GM21786 (cell line): ENCODE results near the gene WWOX.

Experiments used
- ATAC-seq: cut with Tn5 transposase; IDR thresholded peaks from one replicate; pipeline ENCODE4 v1.9.1; 2021; ENCODE audit not compliant: unreplicated experiment

WWOX gene

DNA sequence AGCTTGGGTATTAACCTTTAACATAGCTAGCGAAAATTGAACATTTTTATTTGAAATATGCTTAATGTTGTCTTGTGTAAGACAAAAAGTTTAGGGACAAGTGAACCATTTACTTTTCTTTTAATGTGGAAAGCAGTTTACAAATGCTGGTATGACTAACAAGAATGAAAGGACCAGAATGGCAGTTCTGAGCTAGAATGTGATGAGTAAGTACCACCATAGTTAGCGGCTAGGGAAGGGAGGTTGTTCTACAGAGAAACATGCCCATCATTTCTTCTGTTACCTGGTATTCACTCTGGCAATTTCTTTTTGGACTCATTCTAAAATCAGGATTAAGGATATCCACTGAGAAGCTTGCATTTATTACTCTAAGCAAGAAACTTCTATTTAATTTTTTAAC is 121.1 kb downstream of the WWOX start:
- no peak for ATAC-seq

DNA sequence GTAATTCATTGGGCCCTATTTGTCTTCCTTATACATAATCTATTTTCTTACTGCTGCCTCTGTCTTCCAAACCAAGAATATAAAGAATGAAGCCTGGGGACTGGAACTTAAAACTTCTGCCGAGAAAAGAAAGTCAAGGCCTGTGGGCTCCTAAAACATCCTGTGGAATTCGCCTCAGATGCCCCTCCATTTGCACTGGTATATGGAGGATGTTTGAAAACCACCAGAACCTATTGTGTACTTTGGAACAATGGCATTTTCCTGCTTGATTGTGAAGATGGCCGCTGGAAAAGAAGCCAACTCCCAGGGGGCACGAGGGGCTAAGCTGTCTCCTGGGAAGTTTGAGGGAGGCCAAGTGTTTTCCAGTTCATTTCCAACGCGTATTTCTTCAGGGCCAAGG is 122.4 kb downstream of the WWOX start:
- ATAC-seq: no peak

- no peak for ATAC-seq
These were observed 124.9 kb downstream of the WWOX start for GRCh38 chr16:78224342-78224741.

DNA sequence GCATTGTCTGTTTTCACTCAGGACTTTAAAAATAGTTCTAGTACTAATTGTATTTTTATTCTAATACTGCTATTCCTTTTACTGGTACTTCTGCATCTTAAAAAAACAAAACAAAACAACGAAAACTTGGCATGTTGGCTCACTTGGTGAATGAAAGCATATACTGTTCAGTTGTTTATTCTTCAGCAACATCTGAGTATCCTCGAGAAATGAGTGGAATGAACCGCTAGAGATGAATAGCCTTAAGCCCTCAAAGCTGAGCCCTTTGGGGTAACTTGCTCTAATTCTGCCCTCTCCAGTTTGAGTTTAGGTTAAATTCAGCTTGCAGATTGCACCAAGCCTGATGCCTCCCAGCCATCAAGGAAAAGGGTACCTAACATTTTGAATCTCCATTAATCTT is 126.5 kb downstream of the WWOX start:
- ATAC-seq: no peak

DNA sequence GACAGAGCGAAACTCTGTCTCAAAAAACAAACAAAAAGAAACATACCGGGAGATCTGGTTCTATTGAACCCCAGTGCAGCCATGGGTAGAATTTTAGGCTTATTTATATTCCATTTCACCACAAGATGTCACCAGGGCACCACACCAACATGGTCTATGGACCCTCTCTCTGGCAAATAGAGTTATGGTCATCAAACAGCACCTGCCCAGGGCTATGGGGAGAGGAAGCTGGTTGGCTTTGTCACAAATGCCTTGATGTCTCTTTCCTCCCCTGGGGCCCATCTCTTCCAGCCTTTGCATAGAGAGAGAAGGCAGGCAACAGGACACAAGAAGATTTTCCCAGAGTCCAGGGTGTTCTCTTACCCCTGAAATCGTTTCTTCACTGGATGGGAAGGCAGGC is 128.4 kb downstream of the WWOX start:
- no peak for ATAC-seq

DNA sequence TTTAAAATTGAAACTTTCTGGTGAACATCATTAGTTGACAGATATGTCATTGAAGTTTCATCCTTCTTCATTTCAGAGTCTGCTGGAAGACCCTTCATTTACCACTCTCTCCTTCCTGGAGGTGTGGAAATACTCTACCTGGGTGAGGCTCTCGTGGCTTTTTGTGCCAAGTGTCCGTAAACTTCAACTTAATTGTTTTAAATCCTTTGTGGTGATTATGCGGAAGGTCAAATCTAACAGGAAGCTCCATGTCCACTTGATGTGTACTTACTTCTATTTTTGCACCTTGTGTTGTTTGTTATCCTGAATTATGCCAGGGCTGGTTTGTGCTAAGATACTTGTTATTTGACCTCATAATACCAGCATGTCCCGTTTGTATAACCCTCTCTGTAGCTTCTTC is 129.2 kb downstream of the WWOX start:
- ATAC-seq: no peak

DNA sequence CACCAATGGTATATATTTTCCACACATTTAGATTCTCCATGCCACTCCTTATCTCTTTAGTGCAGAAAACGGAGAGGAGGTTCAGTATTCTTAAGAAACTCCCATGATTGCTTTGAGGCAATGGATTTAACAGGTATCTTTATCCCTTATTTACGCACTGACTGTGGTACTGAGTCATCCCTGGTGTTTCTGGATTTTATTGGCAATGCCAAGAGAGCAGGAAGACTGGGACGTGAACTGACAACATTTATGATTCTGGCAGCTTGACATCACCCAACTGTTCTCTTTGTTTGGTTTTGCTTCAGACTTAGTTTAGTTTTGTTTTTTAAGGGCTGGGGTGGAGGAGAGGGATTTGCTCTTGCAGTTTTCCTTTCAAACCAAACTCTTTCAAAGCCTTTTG is 131.4 kb downstream of the WWOX start:
- ATAC-seq: no peak

GRCh38 chr16:78235168-78235800 is 135.8 kb downstream of the WWOX start:
- peak; percentile 99 for ATAC-seq

GRCh38 chr16:78235876-78236275 is 136.4 kb downstream of the WWOX start:
- ATAC-seq: no peak

DNA sequence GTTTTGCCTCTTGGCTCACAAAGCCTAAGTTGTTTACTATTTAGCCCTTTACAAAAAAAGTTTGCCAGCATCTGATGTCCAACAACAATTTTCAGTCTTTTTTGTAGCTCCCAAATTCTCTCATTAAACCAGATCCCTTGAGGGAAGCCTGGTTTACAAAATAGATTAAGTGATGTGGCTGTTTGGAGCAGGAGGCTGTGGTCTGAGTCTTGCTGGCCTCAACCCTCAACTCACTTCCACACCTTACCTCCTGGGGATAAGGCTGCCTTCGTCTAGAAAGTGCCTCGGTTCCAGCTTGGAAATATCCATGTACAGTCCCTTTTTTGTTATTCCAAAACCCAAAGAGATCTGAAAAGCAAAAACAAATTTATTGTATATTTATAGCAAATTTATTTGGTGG is 138.4 kb downstream of the WWOX start:
- no peak for ATAC-seq

- no peak for ATAC-seq
These were observed 141.2 kb downstream of the WWOX start for GRCh38 chr16:78240459-78241222.

GRCh38 chr16:78242239-78242630 is 142.8 kb downstream of the WWOX start:
- no peak for ATAC-seq

GRCh38 chr16:78244131-78244895 is 144.9 kb downstream of the WWOX start:
- no peak for ATAC-seq

GRCh38 chr16:78246559-78246958 is 147.1 kb downstream of the WWOX start:
- ATAC-seq: no peak

DNA sequence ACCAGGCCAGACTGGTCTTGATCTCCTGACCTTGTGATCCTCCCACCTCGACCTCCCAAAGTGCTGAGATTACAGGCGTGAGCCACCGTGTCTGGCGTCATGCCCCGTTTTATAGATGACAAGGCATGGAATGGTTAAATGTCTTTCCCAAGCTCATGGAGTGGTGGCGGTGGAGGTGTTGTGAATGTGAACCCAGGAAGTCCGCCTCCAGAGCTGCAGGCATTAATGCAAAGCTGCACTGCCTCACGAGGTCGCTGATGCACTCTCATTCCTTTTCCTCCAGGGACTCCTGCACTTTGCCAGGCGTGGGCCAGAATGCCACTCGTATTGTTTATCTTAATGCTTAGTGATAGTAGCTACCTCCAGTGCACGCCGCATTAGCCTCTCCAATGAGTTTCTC is 149.6 kb downstream of the WWOX start:
- no peak for ATAC-seq

- no peak for ATAC-seq
These were observed 150.4 kb downstream of the WWOX start for GRCh38 chr16:78249832-78250231.

- no peak for ATAC-seq
These were observed 151.7 kb downstream of the WWOX start for GRCh38 chr16:78251115-78251514.

DNA sequence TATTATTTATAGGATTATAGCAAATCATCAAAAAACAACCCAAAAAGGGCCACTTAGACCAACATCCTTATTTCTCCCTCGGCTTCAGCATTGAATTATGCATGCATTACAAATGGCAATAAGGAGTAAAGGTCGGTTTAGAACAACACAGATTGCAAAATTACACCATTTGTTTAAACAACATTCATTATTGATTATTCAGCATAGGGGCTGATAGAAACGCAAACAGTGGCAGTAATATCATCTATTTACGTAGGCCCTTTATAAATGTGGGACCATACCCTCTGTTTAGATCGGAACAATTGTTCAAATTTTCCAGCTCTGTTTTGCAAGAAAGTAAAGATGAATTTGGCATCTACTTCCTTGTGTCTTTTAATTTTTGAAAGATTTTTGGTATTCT is 153.3 kb downstream of the WWOX start:
- ATAC-seq: no peak

DNA sequence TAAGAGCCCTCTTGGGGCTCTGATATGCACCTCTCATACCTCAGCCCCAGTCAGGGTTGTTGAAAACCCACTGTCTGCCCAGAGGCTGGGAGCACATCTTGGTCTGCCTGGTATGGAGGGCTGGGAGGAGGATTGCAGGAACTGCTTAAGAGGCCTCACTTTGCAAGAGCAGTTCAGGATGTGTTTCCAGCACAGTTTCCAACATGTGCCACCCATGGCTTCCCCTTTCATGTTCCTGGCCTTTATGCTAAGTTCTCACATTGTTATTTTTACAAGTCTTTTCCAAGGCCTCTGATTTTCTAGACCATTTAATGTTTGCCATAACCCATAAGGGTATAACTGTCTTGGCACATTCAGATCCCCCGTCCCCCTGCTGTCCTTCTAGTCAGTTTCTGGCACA is 155.4 kb downstream of the WWOX start:
- ATAC-seq: no peak

DNA sequence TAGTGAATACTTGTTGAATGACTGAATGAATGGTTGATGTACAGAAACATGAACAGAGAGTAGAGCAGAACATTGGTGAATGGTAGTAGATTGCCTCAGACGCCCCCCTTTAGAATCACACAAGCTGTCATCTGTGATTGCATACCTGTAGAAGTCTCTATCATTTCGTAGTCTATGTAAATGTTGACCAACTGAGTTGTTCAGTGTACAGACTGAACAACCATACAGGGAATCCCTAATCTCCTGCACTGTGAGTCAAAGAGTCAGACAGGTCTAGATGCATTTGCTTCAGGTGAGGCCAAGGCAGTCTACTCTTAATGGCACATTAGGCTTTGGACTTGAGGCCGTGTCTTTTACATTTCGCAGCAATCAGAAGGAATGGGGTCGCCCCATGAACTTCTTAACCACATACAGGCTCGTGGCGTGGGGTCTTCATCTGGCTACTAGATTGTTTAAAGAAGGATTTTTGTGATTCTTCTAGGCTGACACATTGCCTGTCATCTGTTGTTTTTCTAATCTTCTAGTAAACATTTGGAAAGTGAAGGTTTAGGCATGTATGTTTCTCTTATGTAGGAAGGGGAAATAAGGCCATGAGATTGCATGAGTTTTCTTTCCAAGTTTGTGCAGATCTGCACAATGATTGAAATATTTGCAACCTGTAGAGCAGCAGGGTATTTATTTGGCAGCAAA is 157.4 kb downstream of the WWOX start:
- no peak for ATAC-seq

DNA sequence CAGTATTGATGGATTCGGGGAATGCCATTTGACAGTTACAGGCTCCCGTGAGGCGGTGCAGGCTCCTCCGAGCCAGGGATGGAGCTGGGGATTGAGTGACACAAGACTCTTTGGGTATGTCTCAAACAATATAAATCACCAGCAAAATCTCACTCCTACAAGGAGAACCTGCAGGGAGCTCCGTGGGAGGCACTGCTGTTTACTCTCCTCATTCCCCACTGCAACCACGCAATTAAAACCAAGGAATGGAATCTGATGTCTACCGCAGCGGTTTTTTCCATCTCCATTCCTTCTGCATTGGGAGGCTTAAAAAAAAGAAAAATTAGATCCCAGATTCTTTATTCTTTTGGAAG is 157.9 kb downstream of the WWOX start:
- no peak for ATAC-seq
